H1 (cell line): ENCODE data around the gene LYPD6.

Experiments
- EZH2 ChIP-seq: fragments of 200-600 bp; sonication (generic); IDR thresholded peaks from 2 replicates; pipeline ENCODE4 v1.7.1; 2012; ENCODE audit warnings: low read depth, mild to moderate bottlenecking, moderate library complexity, low read length, inconsistent platforms; ENCODE audit not compliant: severe bottlenecking
- TF ChIP-seq, protein P1 (sequence below), 3 experiments: IDR thresholded peaks; 1 replicate in 2 of 3; 2 replicates in 1 of 3; pipeline versions ENCODE4 v1.5.1 to v1.6.1; 2011; ENCODE audit warnings: low read length in 3 of 3, mild to moderate bottlenecking in 3 of 3, inconsistent platforms in 2 of 3, low read depth in 1 of 3, moderate library complexity in 1 of 3; ENCODE audit not compliant: insufficient read depth in 1 of 3; ENCODE audit errors: control extremely low read depth in 1 of 3

DNA sequence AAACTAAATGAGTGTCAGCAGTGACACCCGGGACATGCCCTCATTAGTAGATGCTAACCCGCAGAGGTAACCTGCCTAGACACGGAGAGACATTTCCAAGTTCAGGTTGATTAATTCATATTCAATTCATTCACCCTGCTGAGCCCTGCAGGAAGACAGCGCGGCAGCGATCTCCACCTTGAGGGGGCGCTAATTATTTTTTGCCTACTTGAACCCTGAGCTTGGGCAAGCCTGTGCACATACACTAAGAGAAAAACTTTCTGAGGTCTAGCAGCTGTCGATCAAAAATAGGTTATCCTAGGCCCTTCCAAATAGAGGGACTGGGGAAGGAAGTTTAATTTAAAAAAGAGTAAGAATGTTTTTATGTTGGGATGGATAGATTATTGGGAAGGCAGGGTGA is 1.3 kb upstream of the LYPD6 start:
- TF ChIP-seq EZH2: no peak
- TF ChIP-seq, protein P1, sequence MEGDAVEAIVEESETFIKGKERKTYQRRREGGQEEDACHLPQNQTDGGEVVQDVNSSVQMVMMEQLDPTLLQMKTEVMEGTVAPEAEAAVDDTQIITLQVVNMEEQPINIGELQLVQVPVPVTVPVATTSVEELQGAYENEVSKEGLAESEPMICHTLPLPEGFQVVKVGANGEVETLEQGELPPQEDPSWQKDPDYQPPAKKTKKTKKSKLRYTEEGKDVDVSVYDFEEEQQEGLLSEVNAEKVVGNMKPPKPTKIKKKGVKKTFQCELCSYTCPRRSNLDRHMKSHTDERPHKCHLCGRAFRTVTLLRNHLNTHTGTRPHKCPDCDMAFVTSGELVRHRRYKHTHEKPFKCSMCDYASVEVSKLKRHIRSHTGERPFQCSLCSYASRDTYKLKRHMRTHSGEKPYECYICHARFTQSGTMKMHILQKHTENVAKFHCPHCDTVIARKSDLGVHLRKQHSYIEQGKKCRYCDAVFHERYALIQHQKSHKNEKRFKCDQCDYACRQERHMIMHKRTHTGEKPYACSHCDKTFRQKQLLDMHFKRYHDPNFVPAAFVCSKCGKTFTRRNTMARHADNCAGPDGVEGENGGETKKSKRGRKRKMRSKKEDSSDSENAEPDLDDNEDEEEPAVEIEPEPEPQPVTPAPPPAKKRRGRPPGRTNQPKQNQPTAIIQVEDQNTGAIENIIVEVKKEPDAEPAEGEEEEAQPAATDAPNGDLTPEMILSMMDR (IDR thresholded peaks at IDR 0.05; ENCODE audit: control extremely low read depth in 1 of 3, insufficient read depth in 1 of 3, low read depth in 1 of 3, low read length in 3 of 3): peak; percentile 52 to 70 (median 57)
